GM12865 (cell line): Measurements from ENCODE around the gene MBOAT1.
"Not testable (repeated sequence)": the region's sequence is repeated elsewhere in the genome, so short reads cannot be mapped to it uniquely, and the experiment has no call there.

ENCODE experiments used
- DNase-seq: peaks from one replicate; pipeline ENCODE4 v3.0.0; 2010; ENCODE audit warnings: low read depth
- H3K4me3 ChIP-seq: 2 replicates; pipeline ENCODE4 v1.5.1; 2011; ENCODE audit warnings: mild to moderate bottlenecking, low read depth, low read length, control low read depth
- CTCF ChIP-seq: IDR thresholded peaks from 2 replicates; pipeline ENCODE4 v1.5.1; 2011; ENCODE audit warnings: low read length, control low read depth, low read depth, inconsistent platforms; ENCODE audit not compliant: insufficient read depth; ENCODE audit errors: missing control alignments

The MBOAT1 gene

GRCh38 chr6:20253021-20253420 is 40.8 kb upstream of the MBOAT1 start:
- no peak for DNase-seq
- no peak overlapping the region for H3K4me3 ChIP-seq
- no peak for TF ChIP-seq CTCF

- TF ChIP-seq CTCF = no peak
These were observed 40.0 kb upstream of the MBOAT1 start for GRCh38 chr6:20252311-20252710.

GRCh38 chr6:20251525-20251924 is 39.3 kb upstream of the MBOAT1 start:
- DNase-seq = no peak
- H3K4me3 ChIP-seq = no peak overlapping the region
- no peak for TF ChIP-seq CTCF

More at GRCh38 chr6:20252311-20252710, 40.0 kb upstream of the MBOAT1 start:
- DNase-seq = no peak
- no peak overlapping the region for H3K4me3 ChIP-seq

GRCh38 chr6:20246125-20246524 is 33.9 kb upstream of the MBOAT1 start:
- DNase-seq = no peak
- no peak overlapping the region for H3K4me3 ChIP-seq
- no peak for TF ChIP-seq CTCF

- not testable (repeated sequence) for DNase-seq, H3K4me3 ChIP-seq
These were observed 32.8 kb upstream of the MBOAT1 start for GRCh38 chr6:20244807-20245681.

GRCh38 chr6:20243288-20243687 is 31.0 kb upstream of the MBOAT1 start:
- H3K4me3 ChIP-seq = no peak overlapping the region
- TF ChIP-seq CTCF = no peak
- no peak for DNase-seq

GRCh38 chr6:20242397-20242796 is 30.1 kb upstream of the MBOAT1 start:
- TF ChIP-seq CTCF = no peak
- H3K4me3 ChIP-seq = no peak overlapping the region
- no peak for DNase-seq
